Measurements from ENCODE around the gene MPP3. TPM values are rescaled to one million over a fixed set of nuclear protein-coding genes. Genes with fewer than 3 reads are reported as not detected.
A peak's percentile ranks its signal among the peaks of the same experiment; 100 is the strongest.

Gene MPP3
- total and polyA plus RNA-seq, 4 donors, result 3.1 to 25.2 (median 15.2) TPM

- intact Hi-C loops (cut with DNase I), result no loop called here
- Histone ChIP-seq H3K27me3 (ENCODE audit: control insufficient read depth in 1 of 2, insufficient read depth in 2 of 2, low read length in 1 of 2) (no peaks in the 10 kb centered on the region), H3K4me3 (ENCODE audit: low read length in 2 of 2) (no peak overlapping the region), H3K36me3 (ENCODE audit: control insufficient read depth in 1 of 2, insufficient read depth in 2 of 2, low read length in 1 of 2) (no peaks in the 10 kb centered on the region), H3K4me1 (ENCODE audit: control insufficient read depth in 1 of 2, insufficient read depth in 2 of 2, low read length in 2 of 2) (peaks cover 0 to 1% of the 10 kb centered on the region in 2 donors), H3K9me3 (ENCODE audit: control insufficient read depth, low read length) (no peaks in the 10 kb centered on the region), H3K27ac (ENCODE audit: low read depth in 1 of 2, low read length in 2 of 2) (no peak overlapping the region)
- DNase-seq (peak in 1 of 2 donors; percentile 33), ATAC-seq (ENCODE audit: low FRiP score) (no peak)
- 87 to 91% methylated on average over 9 of the region's 9 CpGs for WGBS, 2 donors
Measured at GRCh38 chr17:43855061-43855460, 22.1 kb upstream of the MPP3 start.

GRCh38 chr17:43854498-43854897 lies 21.6 kb upstream of the MPP3 start:
- H3K27ac ChIP-seq (ENCODE audit: low read depth in 1 of 2, low read length in 2 of 2), result no peak overlapping the region
- intact Hi-C loops (cut with DNase I), result no loop called here
- no peaks in the 10 kb centered on the region for H3K9me3 ChIP-seq (ENCODE audit: control insufficient read depth, low read length)
- no peaks in the 10 kb centered on the region for H3K36me3 ChIP-seq (ENCODE audit: control insufficient read depth in 1 of 2, insufficient read depth in 2 of 2, low read length in 1 of 2)
- ATAC-seq (ENCODE audit: low FRiP score) (no peak), DNase-seq (peak in 1 of 2 donors; percentile 42)
- H3K27me3 ChIP-seq (ENCODE audit: control insufficient read depth in 1 of 2, insufficient read depth in 2 of 2, low read length in 1 of 2), result no peaks in the 10 kb centered on the region
- no peak overlapping the region for H3K4me3 ChIP-seq (ENCODE audit: low read length in 2 of 2)
- H3K4me1 ChIP-seq (ENCODE audit: control insufficient read depth in 1 of 2, insufficient read depth in 2 of 2, low read length in 2 of 2), result no peaks in the 10 kb centered on the region
- 80 to 83% methylated on average over 8 of the region's 8 CpGs for WGBS, 2 donors

- WGBS, 2 donors, result 89 to 91% methylated on average over 7 of the region's 7 CpGs
- Histone ChIP-seq H3K9me3 (ENCODE audit: control insufficient read depth, low read length) (no peaks in the 10 kb centered on the region), H3K27me3 (ENCODE audit: control insufficient read depth in 1 of 2, insufficient read depth in 2 of 2, low read length in 1 of 2) (no peaks in the 10 kb centered on the region), H3K4me1 (ENCODE audit: control insufficient read depth in 1 of 2, insufficient read depth in 2 of 2, low read length in 2 of 2) (no peaks in the 10 kb centered on the region), H3K4me3 (ENCODE audit: low read length in 2 of 2) (no peak overlapping the region), H3K27ac (ENCODE audit: low read depth in 1 of 2, low read length in 2 of 2) (no peak overlapping the region), H3K36me3 (ENCODE audit: control insufficient read depth in 1 of 2, insufficient read depth in 2 of 2, low read length in 1 of 2) (no peaks in the 10 kb centered on the region)
- no peak for ATAC-seq (ENCODE audit: low FRiP score)
- peak in 1 of 2 donors; percentile 51 for DNase-seq
- intact Hi-C loops (cut with DNase I), result no loop called here
Measured at GRCh38 chr17:43853546-43853945, 20.6 kb upstream of the MPP3 start.

GRCh38 chr17:43852571-43852970 lies 19.6 kb upstream of the MPP3 start:
- Histone ChIP-seq H3K27ac (ENCODE audit: low read depth in 1 of 2, low read length in 2 of 2) (no peak overlapping the region), H3K9me3 (ENCODE audit: control insufficient read depth, low read length) (no peaks in the 10 kb centered on the region), H3K27me3 (ENCODE audit: control insufficient read depth in 1 of 2, insufficient read depth in 2 of 2, low read length in 1 of 2) (no peaks in the 10 kb centered on the region), H3K4me3 (ENCODE audit: low read length in 2 of 2) (no peak overlapping the region), H3K4me1 (ENCODE audit: control insufficient read depth in 1 of 2, insufficient read depth in 2 of 2, low read length in 2 of 2) (no peaks in the 10 kb centered on the region), H3K36me3 (ENCODE audit: control insufficient read depth in 1 of 2, insufficient read depth in 2 of 2, low read length in 1 of 2) (no peaks in the 10 kb centered on the region)
- 96 to 98% methylated on average over 6 to 8 of the region's 8 CpGs for WGBS, 2 donors
- DNase-seq (peak in 1 of 2 donors; percentile 35), ATAC-seq (ENCODE audit: low FRiP score) (no peak)
- intact Hi-C loops (cut with DNase I), result no loop called here

GRCh38 chr17:43849116-43849515 lies 16.2 kb upstream of the MPP3 start:
- DNase-seq (peak in 1 of 2 donors; percentile 49), ATAC-seq (ENCODE audit: low FRiP score) (no peak)
- Histone ChIP-seq H3K36me3 (ENCODE audit: control insufficient read depth in 1 of 2, insufficient read depth in 2 of 2, low read length in 1 of 2) (no peaks in the 10 kb centered on the region), H3K4me3 (ENCODE audit: low read length in 2 of 2) (no peak overlapping the region), H3K9me3 (ENCODE audit: control insufficient read depth, low read length) (no peaks in the 10 kb centered on the region), H3K4me1 (ENCODE audit: control insufficient read depth in 1 of 2, insufficient read depth in 2 of 2, low read length in 2 of 2) (no peaks in the 10 kb centered on the region), H3K27ac (ENCODE audit: low read depth in 1 of 2, low read length in 2 of 2) (no peak overlapping the region), H3K27me3 (ENCODE audit: control insufficient read depth in 1 of 2, insufficient read depth in 2 of 2, low read length in 1 of 2) (no peaks in the 10 kb centered on the region)
- intact Hi-C loops (cut with DNase I), result loop anchor here in 1 of 2 donors (5.0 to 10.0 kb wide), 2 partner anchors 72 to 154 kb away; partner anchors contain the start of gene DUSP3
- WGBS, 2 donors, result 94 to 95% methylated on average over 8 of the region's 8 CpGs

DNA sequence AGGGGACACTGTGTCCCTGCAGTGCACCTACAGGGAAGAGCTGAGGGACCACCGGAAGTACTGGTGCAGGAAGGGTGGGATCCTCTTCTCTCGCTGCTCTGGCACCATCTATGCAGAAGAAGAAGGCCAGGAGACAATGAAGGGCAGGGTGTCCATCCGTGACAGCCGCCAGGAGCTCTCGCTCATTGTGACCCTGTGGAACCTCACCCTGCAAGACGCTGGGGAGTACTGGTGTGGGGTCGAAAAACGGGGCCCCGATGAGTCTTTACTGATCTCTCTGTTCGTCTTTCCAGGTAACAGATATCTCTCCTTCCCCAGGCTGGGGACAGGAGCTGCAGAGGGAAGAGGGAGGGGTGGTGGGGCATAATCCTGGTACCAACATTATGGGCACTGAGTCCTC lies 15.7 kb upstream of the MPP3 start:
- intact Hi-C loops (cut with DNase I), result loop anchor here in 1 of 2 donors (5.0 to 10.0 kb wide), 2 partner anchors 71 to 154 kb away; partner anchors contain the start of gene DUSP3

DNA sequence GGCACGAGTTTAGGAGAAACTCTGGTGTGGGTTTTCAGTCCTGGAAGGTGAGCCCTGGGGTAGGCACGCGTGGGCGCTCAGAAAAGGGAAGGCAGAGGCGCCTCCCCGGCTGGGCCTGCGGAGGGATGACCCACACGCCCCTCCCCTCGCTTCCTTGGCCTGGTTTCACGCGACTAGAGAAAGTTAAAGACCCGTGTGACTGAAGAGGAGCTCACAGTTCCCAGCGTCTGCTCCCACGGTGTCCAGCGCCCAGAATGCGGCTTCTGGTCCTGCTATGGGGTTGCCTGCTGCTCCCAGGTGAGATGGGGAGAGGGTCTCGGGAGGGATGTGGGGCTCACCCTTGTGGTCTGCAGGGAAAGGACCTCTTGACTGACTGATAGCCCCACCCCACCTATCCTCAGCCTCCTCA lies 14.0 kb upstream of the MPP3 start, which contains the start of gene CD300LG:
Gene CD300LG (plus strand): TSS at position 214 of the 409 bp plus-strand sequence. CDS start 41 bp downstream, at position 255.
- WGBS, 2 donors, result 51% methylated on average over 17 of the region's 17 CpGs
- H3K4me1 ChIP-seq (ENCODE audit: control insufficient read depth in 1 of 2, insufficient read depth in 2 of 2, low read length in 2 of 2), result no peaks in the 10 kb centered on the region
- H3K36me3 ChIP-seq (ENCODE audit: control insufficient read depth in 1 of 2, insufficient read depth in 2 of 2, low read length in 1 of 2), result no peaks in the 10 kb centered on the region
- DNase-seq (peak in 1 of 2 donors; percentile 69), ATAC-seq (ENCODE audit: low FRiP score) (no peak)
- intact Hi-C loops (cut with DNase I), result loop anchor here in 1 of 2 donors (5.0 to 10.0 kb wide), 2 partner anchors 70 to 152 kb away; partner anchors contain the start of gene DUSP3
- H3K27ac ChIP-seq (ENCODE audit: low read depth in 1 of 2, low read length in 2 of 2), result no peak within 1 kb of the TSS
- no peaks in the 10 kb centered on the region for H3K9me3 ChIP-seq (ENCODE audit: control insufficient read depth, low read length)
- H3K4me3 ChIP-seq (ENCODE audit: low read length in 2 of 2), result no peak within 1 kb of the TSS
- no peaks in the 10 kb centered on the region for H3K27me3 ChIP-seq (ENCODE audit: control insufficient read depth in 1 of 2, insufficient read depth in 2 of 2, low read length in 1 of 2)

More for the DNA sequence above, 15.7 kb upstream of the MPP3 start:
- 95 to 96% methylated on average over 10 of the region's 10 CpGs for WGBS, 2 donors
- no peak overlapping the region for H3K4me3 ChIP-seq (ENCODE audit: low read length in 2 of 2)
- no peaks in the 10 kb centered on the region for H3K36me3 ChIP-seq (ENCODE audit: control insufficient read depth in 1 of 2, insufficient read depth in 2 of 2, low read length in 1 of 2)
- ATAC-seq (ENCODE audit: low FRiP score), result no peak
- peak in 1 of 2 donors; percentile 39 for DNase-seq
- no peaks in the 10 kb centered on the region for H3K9me3 ChIP-seq (ENCODE audit: control insufficient read depth, low read length)
- H3K4me1 ChIP-seq (ENCODE audit: control insufficient read depth in 1 of 2, insufficient read depth in 2 of 2, low read length in 2 of 2), result no peaks in the 10 kb centered on the region
- H3K27ac ChIP-seq (ENCODE audit: low read depth in 1 of 2, low read length in 2 of 2), result no peak overlapping the region
- no peaks in the 10 kb centered on the region for H3K27me3 ChIP-seq (ENCODE audit: control insufficient read depth in 1 of 2, insufficient read depth in 2 of 2, low read length in 1 of 2)

- intact Hi-C loops (cut with DNase I), result loop anchor here in 1 of 2 donors (5.0 to 10.0 kb wide), 2 partner anchors 69 to 151 kb away; partner anchors contain the start of gene DUSP3
- Histone ChIP-seq H3K36me3 (ENCODE audit: control insufficient read depth in 1 of 2, insufficient read depth in 2 of 2, low read length in 1 of 2) (no peaks in the 10 kb centered on the region), H3K27me3 (ENCODE audit: control insufficient read depth in 1 of 2, insufficient read depth in 2 of 2, low read length in 1 of 2) (no peaks in the 10 kb centered on the region), H3K27ac (ENCODE audit: low read depth in 1 of 2, low read length in 2 of 2) (no peak overlapping the region), H3K4me3 (ENCODE audit: low read length in 2 of 2) (no peak overlapping the region), H3K4me1 (ENCODE audit: control insufficient read depth in 1 of 2, insufficient read depth in 2 of 2, low read length in 2 of 2) (no peaks in the 10 kb centered on the region), H3K9me3 (ENCODE audit: control insufficient read depth, low read length) (no peaks in the 10 kb centered on the region)
- DNase-seq, result peak; percentile 90 to 95
- peak; percentile 97 for ATAC-seq (ENCODE audit: low FRiP score)
- WGBS, 2 donors, result 10 to 14% methylated on average over 13 of the region's 13 CpGs
Measured at GRCh38 chr17:43846221-43846712, 13.3 kb upstream of the MPP3 start.

DNA sequence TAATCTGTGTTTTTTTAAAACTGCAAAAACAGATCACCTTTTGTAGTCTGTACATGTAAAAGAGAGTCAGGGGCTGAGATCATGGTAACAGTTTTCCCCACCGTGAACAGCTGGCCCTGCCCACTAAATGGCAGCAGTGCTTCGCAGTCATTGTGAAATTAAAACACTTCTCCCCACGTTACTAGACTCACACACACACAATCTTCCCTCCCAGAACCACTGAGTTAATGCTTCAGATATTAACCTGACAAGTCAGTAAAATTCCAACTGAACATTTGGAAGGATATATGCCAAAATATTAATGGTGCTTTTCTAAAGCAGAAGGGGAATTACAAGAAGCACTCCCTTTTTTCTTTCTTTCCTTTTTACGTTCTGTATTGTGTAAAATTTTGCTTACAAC lies 12.8 kb upstream of the MPP3 start:
- Histone ChIP-seq H3K4me3 (ENCODE audit: low read length in 2 of 2) (no peak overlapping the region), H3K36me3 (ENCODE audit: control insufficient read depth in 1 of 2, insufficient read depth in 2 of 2, low read length in 1 of 2) (no peaks in the 10 kb centered on the region), H3K9me3 (ENCODE audit: control insufficient read depth, low read length) (no peaks in the 10 kb centered on the region), H3K4me1 (ENCODE audit: control insufficient read depth in 1 of 2, insufficient read depth in 2 of 2, low read length in 2 of 2) (no peaks in the 10 kb centered on the region), H3K27me3 (ENCODE audit: control insufficient read depth in 1 of 2, insufficient read depth in 2 of 2, low read length in 1 of 2) (no peaks in the 10 kb centered on the region), H3K27ac (ENCODE audit: low read depth in 1 of 2, low read length in 2 of 2) (no peak overlapping the region)
- WGBS, 2 donors, result 56% methylated on average over 4 of the region's 4 CpGs
- DNase-seq (peak in 1 of 2 donors; percentile 5), ATAC-seq (ENCODE audit: low FRiP score) (no peak)
- intact Hi-C loops (cut with DNase I), result loop anchor here in 1 of 2 donors (5.0 to 10.0 kb wide), 2 partner anchors 68 to 151 kb away; partner anchors contain the start of gene DUSP3
